GM21526 (cell line): ENCODE measurements around the gene YWHAH.

Experiments used
- ATAC-seq: cut with Tn5 transposase; IDR thresholded peaks from one replicate; pipeline ENCODE4 v1.9.1; 2021; ENCODE audit warnings: moderate library complexity; ENCODE audit not compliant: unreplicated experiment, low FRiP score

The YWHAH gene

DNA sequence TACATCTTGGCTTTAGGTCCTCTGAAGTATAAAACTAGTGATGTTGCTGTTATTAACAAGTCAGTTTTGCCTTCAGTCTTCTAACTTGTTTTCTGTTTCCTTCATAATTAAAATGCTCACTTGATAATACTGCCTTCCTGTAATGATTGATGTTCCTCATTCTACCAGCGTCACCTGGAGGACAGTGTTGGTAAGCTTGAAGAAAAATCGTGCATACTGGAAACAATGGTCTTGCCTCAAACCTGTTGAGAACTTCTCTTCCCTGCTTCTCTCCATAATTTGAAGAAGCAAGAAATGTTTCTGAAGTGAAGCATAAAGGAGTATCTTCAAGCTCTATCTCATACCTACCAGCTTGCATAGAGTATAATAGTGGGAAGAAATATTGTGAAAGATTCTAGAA is 3.0 kb downstream of the YWHAH start:
- no peak for ATAC-seq

DNA sequence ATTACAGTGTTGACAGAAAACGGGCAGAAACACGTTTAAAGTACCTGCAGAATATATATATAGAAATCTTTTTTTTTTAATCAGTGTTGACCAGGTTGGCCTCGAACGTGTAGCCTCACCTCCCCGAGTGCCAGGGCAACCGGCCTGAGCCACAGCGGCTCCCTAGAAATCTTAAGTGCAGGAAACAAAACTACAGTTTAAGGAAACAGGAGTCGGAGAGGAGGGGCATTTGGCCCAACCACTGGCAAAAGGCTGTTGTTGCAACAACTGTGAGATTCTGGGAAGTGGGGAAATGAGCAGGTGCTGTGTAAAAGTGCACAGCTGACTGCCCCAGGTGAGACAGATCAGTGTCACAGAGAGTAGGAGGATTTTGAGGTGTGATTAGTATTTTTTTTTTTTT is 3.7 kb downstream of the YWHAH start:
- ATAC-seq = no peak

GRCh38 chr22:31950226-31950625 is 5.9 kb downstream of the YWHAH start:
- ATAC-seq = no peak

DNA sequence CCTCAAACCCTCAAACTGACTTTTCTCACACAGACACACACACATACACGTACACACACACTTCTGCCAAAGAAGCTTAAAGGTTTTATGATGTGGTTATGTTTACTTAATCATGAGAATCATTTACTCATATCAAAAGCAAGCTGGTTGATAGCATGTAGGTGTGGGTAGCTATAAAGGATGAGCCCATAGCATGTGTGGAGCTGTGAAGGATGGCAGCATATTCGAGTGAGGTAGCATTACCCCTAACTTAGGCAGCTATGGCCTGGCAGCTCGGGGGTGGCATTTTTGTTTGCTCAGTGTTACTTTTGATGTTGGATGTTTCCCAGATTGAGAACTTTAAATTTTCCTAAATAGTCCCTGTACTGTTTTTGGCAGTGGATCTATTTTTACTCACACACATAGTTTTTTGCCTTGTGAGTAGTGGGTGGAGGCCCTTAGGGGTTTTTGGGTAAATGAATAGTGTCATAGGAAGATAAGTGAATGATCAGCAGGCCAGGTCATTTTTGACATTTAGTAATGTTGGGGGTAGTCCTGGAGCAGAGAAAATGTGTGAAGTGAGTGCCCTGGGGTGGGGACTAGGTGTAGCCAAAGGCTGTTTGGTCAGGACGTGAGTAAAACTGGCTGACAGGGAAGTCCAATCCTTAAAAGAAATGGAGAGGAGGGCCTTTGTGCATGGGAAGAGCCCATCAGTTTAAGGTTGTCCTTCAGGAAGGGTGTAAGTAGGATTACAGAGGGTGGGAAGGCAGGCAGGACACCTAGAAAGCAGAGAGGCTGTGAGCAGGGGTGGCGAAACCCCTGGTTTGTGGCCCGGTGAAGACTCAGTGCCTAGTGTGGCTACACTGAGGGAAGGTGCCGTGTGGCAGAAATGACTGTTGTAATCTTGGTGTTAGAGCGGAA is 7.1 kb downstream of the YWHAH start:
- no peak for ATAC-seq

- ATAC-seq = no peak
These were observed 7.7 kb downstream of the YWHAH start for GRCh38 chr22:31952094-31952401.

- no peak for ATAC-seq
These were observed 8.1 kb downstream of the YWHAH start for GRCh38 chr22:31952472-31952871.

GRCh38 chr22:31953261-31953660 is 8.9 kb downstream of the YWHAH start:
- ATAC-seq = no peak

DNA sequence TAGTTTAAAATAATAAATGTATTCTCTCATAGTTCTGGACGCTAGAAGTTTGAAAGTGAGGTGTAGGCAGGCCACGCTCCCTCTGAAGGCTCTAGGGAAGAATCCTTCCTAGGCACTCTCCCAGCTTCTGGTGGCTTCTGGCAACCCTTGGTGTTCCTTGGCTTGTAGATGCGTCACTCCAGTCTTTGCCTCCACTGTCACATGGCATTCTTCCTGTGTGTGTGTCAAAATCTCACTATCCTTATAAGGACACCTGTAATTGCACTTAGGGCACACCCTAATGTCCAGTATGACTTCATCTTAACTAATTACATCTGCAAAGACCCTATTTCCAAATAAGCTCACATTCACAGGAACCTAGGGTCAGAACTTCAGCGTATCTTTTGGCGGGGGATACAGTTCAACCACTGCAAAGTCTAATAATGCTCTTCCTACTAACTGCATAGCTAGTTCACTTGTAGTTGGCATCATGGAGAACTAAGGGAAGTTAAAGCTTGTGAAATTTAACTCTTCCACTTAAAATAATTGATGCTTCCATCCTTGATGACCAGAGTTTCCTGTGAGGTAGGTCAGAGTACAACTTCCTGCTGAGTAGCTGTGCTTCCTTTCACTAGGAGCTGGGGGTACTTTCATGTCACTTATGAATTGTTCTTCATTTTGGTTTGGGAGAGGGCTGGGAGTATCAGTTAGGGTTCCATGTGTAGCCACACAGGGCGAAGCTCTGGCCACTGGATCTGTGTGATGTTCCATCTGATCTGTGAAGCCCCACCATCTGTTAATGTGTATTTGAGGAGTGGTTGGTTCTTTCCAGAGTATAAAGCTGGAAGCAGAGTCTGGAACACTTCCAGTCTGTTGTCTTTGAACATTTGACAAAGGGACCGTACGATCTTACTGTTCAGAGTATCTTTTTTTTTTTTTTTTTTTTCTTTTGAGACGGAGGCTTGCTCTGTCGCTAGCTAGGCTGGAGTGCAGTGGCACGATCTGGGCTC is 10.5 kb downstream of the YWHAH start:
- ATAC-seq = no peak

DNA sequence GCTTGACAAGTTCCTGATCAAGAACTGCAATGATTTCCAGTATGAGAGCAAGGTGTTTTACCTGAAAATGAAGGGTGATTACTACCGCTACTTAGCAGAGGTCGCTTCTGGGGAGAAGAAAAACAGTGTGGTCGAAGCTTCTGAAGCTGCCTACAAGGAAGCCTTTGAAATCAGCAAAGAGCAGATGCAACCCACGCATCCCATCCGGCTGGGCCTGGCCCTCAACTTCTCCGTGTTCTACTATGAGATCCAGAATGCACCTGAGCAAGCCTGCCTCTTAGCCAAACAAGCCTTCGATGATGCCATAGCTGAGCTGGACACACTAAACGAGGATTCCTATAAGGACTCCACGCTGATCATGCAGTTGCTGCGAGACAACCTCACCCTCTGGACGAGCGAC is 12.0 kb downstream of the YWHAH start:
- no peak for ATAC-seq

GRCh38 chr22:31957970-31958594 is 13.7 kb downstream of the YWHAH start:
- ATAC-seq = no peak

DNA sequence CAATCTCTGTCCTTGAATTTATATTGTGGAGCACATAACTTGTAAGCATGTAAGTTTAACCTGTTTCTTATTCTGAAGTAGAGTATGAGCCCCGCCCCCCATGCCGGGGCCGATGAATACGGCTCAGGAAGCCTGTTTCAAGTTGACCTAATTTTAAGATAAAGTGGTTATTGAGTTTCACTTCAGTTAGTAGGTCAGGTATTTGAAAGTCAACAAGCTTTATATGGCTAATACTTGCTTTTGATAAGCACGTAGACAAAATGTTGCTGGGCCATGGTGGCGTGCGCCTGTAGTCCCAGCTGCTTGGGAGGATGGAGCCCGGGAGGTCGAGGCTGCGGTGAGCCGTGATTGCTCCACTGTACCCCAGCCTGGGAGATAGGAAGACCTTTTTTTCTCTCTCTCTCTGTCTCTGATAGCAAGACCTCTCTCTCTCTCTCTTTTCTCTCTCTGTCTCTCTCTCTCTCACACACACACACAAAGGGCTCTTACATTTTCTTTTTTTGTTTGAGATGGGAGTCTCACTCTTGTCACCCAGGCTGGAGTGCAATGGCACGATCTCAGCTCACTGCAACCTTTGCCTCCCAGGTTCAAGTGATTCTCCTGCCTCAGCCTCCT is 14.4 kb downstream of the YWHAH start:
- ATAC-seq = no peak

- ATAC-seq = no peak
These were observed 16.4 kb downstream of the YWHAH start for GRCh38 chr22:31960767-31961166.

- no peak for ATAC-seq
These were observed 18.2 kb downstream of the YWHAH start for GRCh38 chr22:31962387-31963125.

- no peak for ATAC-seq
These were observed 23.7 kb downstream of the YWHAH start for GRCh38 chr22:31968022-31968421.

DNA sequence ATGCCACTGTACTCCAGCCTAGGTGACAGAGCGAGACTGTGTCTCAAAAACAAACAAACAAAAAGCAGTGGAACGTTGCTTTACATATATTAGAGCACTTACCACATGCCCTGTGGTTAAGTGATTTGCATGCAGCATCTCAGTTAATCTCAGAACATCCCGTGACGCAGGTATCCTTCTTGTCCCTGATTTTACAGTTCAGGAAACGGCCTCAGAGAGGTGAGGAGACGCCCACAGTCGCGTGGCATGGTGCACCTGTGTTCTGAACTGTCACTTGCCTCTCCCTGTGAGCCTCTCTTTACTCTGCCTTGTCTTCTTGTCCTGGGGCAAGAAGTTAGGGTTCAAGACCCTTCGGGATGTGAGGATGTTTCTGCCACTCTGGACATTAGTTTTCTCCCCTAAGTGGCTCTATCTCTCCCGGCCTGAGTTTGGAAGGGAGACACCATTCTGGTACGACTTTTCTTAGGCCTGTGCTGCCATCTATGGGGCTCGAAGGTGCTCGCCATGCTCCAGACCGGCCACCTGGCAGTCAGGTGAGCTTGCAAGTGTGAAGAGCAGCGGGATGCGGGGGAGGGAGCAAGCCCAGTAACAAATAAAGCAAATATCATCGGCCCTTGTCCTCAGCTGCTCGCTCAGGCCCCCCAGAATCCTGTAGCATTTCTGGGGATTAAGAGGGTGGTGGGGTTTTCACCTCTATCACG is 25.6 kb downstream of the YWHAH start:
- peak; percentile 51 for ATAC-seq

DNA sequence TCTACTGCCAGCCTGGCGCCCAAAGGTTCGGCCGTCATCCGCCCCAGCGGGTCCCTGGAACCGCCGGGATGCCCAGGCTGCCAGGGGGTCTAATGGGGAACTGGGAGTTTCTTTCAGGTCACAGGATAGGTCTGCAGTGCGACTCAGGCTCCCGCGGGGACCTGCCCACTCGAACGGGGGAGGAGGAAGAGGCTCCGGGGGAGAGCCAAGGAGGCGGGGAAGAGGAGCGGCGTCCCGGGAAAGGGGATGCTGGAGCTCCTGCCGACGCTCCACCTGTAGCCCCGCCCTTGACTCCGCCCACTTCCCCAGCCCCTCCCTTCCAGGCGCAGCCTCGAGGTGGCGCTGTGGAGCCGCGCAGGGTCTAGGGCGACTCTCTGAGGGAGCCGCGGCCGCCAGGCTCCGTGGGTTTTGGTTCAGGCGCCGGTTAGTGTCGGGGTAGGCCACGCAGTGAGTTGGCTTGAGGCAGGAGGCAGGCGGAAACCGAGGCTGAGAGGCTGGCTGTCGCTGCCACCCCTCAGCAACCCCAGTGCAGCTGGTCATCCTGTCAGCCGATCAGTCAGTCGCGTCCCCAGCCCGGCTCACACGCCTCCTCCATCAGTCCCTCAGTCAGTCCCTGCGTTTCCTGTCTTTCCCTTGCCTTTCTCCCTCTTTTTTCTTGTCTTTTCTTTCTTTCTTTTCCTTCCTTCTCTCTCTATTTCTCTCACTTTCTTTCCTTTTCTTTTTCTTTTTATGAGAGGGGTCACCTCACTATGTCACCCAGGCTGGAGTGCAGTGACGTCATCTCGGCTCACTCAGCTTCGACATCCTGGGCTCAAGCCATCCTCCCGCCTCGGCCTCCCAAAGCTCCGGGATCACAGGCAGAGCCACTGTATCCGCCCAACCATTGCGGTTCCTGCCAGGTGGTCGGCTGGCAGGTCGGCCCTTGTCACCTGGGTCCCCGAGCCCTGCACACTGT is 26.4 kb downstream of the YWHAH start:
- ATAC-seq = peak; percentile 44

DNA sequence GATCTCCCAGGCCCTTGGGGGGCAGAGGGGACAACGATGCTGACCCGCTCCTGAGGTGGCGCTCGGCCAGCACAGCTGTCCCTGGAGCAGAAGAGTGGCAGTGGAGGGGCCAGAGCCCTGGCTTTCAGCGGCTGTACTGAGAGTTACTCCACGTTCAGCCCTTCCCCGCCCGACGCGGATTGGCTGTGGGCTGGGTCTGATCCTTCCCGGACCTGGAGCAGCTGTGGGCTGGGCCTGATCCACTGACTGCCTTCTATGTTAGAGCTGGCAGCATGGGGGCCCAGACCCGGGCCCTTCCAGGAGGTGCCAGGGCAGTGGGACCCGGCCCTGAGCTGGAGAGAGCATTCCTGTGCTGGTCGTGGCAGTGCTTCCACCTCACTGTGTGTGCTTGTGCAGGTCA is 27.8 kb downstream of the YWHAH start:
- ATAC-seq = no peak

DNA sequence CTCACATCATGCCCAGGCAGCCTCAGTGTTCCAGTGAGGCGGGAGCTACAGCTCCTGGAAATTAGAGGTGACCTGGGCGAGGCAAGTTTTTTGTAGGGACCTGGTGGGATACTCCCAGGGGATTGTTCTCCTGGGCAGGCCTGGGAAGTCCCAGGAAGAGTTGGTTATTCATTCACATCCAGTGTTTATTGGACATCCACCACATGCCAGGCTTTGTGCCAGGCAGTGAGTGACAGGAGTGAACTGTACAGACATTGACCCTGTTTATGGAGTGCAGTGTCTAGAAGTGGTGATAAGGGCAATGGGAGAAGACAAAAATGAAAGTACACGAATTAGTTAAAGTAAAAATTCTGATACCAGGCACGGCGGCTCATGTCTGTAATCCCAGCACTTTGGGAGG is 29.4 kb downstream of the YWHAH start:
- no peak for ATAC-seq
